GM10266 (cell line): Measurements from ENCODE around the gene RUFY1.

Experiments
- DNase-seq: peaks from one replicate; pipeline ENCODE4 v3.0.0; 2012; ENCODE audit errors: extremely low spot score
- CTCF ChIP-seq: IDR thresholded peaks from 2 replicates; pipeline ENCODE4 v1.5.1; 2012; ENCODE audit warnings: mild to moderate bottlenecking, low read depth; ENCODE audit not compliant: control insufficient read depth, insufficient read depth; ENCODE audit errors: missing control alignments

The RUFY1 gene

GRCh38 chr5:179558932-179559283, 8.6 kb downstream of the RUFY1 start:
- peak; percentile 14 for DNase-seq
- no peak for TF ChIP-seq CTCF

GRCh38 chr5:179559284-179560252, 9.2 kb downstream of the RUFY1 start:
- DNase-seq = peak; percentile 94
- TF ChIP-seq CTCF = no peak

GRCh38 chr5:179564526-179564925, 14.2 kb downstream of the RUFY1 start:
- no peak for TF ChIP-seq CTCF

GRCh38 chr5:179568721-179569120, 18.4 kb downstream of the RUFY1 start:
- no peak for TF ChIP-seq CTCF
- no peak for DNase-seq

More at GRCh38 chr5:179564526-179564925, 14.2 kb downstream of the RUFY1 start:
- no peak for DNase-seq

GRCh38 chr5:179572386-179572785, 22.0 kb downstream of the RUFY1 start:
- TF ChIP-seq CTCF = no peak

GRCh38 chr5:179577286-179577960, 27.1 kb downstream of the RUFY1 start:
- TF ChIP-seq CTCF = no peak
- DNase-seq = no peak

More at GRCh38 chr5:179572386-179572785, 22.0 kb downstream of the RUFY1 start:
- no peak for DNase-seq
